GM12878 (cell line): ENCODE measurements around the gene PTPRN2. TPM values are rescaled to one million over a fixed set of nuclear protein-coding genes. Genes with fewer than 3 reads are reported as not detected.

ENCODE experiments used
- ATAC-seq: fragments of 200-7000 bp; cut with Tn5 transposase; 3 replicates; pipeline ENCODE4 v1.9.1; 2020; ENCODE audit warnings: mild to moderate bottlenecking, moderate library complexity
- BruUV-seq: library from RNA; stranded (reverse); fragments of 400-500 nt; replicated peaks from 2 replicates; lab custom pipeline; 2021; lab: Mats Ljungman, UMichigan
- CTCF ChIA-PET: fragments of 300-600 bp; sonication (Branson Sonifier 250); formaldehyde crosslinking; extraction: SDS; loops from one replicate; lab custom pipeline; 2021; ENCODE audit warnings: inconsistent platforms; lab: Yijun Ruan, JAX
- POLR2A ChIA-PET: fragments of 350-600 bp; formaldehyde crosslinking; extraction: SDS; loops from one replicate; lab custom pipeline; 2021; ENCODE audit warnings: inconsistent platforms; lab: Charles Lee
- RAD21 ChIA-PET: fragments of 300-600 bp; sonication (Branson Sonifier 250); formaldehyde crosslinking; loops from one replicate; lab custom pipeline; 2023; ENCODE audit warnings: antibody characterized with exemption; ENCODE audit not compliant: unreplicated experiment; lab: Charles Lee
- SMC1A ChIA-PET: fragments of 300-600 bp; sonication (Branson Sonifier 250); formaldehyde crosslinking; loops from one replicate; lab custom pipeline; 2023; ENCODE audit not compliant: unreplicated experiment, uncharacterized antibody; lab: Charles Lee
- DNase-seq: peaks from one replicate; pipeline ENCODE4 v3.0.0-alpha.2; 2011; ENCODE audit warnings: low read depth, low spot score
- FAIRE-seq: peaks from 3 replicates; lab custom pipeline; 2011; peaks lifted over from hg19 to GRCh38; lab: Jason Lieb, UNC
- H2AFZ ChIP-seq: 2 replicates; pipeline ENCODE4 v1.6.0; 2011; ENCODE audit warnings: low read depth, low read length, control low read depth; ENCODE audit not compliant: control insufficient read depth
- H3K27ac ChIP-seq: 2 replicates; pipeline ENCODE4 v1.5.1; 2011; ENCODE audit warnings: control low read depth; ENCODE audit not compliant: control insufficient read depth, insufficient read depth
- H3K27me3 ChIP-seq, 2 experiments: replicated peaks in 1 of 2; 2 replicates each; pipeline versions ENCODE4 v1.6.0 to v1.6.1; 2011; ENCODE audit warnings: low read length in 1 of 2; ENCODE audit not compliant: control insufficient read depth in 2 of 2, insufficient read depth in 2 of 2
- H3K36me3 ChIP-seq, 2 experiments: 2 replicates each; pipeline ENCODE4 v1.5.1; 2011; ENCODE audit warnings: low read length in 1 of 2; ENCODE audit not compliant: control insufficient read depth in 2 of 2, insufficient read depth in 2 of 2
- H3K4me1 ChIP-seq: 2 replicates; pipeline ENCODE4 v1.6.1; 2011; ENCODE audit warnings: mild to moderate bottlenecking, low read length, moderate library complexity, mixed read lengths; ENCODE audit not compliant: control insufficient read depth, insufficient read depth
- H3K4me2 ChIP-seq: 2 replicates; pipeline ENCODE4 v1.6.0; 2011; ENCODE audit warnings: control low read depth; ENCODE audit not compliant: control insufficient read depth, insufficient read depth
- H3K4me3 ChIP-seq: fragments of 200-600 bp; sonication (generic); 2 replicates; pipeline ENCODE4 v1.5.1; 2016
- H3K79me2 ChIP-seq: 2 replicates; pipeline ENCODE4 v1.6.0; 2011; ENCODE audit warnings: low read length; ENCODE audit not compliant: control insufficient read depth, insufficient read depth
- H3K9ac ChIP-seq: 2 replicates; pipeline ENCODE4 v1.8.0; 2011; ENCODE audit warnings: low read length, control low read depth, mixed read lengths; ENCODE audit not compliant: control insufficient read depth, insufficient read depth
- H3K9me3 ChIP-seq: replicated peaks from 3 replicates; pipeline ENCODE4 v1.5.1; 2011; ENCODE audit warnings: mild to moderate bottlenecking, low read length; ENCODE audit not compliant: control insufficient read depth, insufficient read depth
- H4K20me1 ChIP-seq: 2 replicates; pipeline ENCODE4 v1.6.0; 2011; ENCODE audit not compliant: control insufficient read depth, insufficient read depth
- EZH2 ChIP-seq: IDR thresholded peaks from 2 replicates; pipeline ENCODE4 v1.6.1; 2012; ENCODE audit warnings: low read depth, mild to moderate bottlenecking, control low read depth, inconsistent platforms, low read length, borderline replicate concordance; ENCODE audit not compliant: control insufficient read depth
- HDAC2 ChIP-seq: fragments of 200-600 bp; sonication (generic); IDR thresholded peaks from 2 replicates; pipeline ENCODE4 v1.6.1; 2017
- IKZF2 ChIP-seq, 2 experiments: fragments of 450-650 bp; IDR thresholded peaks; 2 replicates each; pipeline ENCODE4 v1.6.1; 2017; ENCODE audit warnings: mild to moderate bottlenecking in 2 of 2, moderate library complexity in 2 of 2
- JUNB ChIP-seq: IDR thresholded peaks from 2 replicates; pipeline ENCODE4 v1.6.1; 2016; ENCODE audit warnings: antibody characterized with exemption, mild to moderate bottlenecking
- YBX1 ChIP-seq: fragments of 450-650 bp; IDR thresholded peaks from 2 replicates; pipeline ENCODE4 v1.6.1; 2016; ENCODE audit warnings: antibody characterized with exemption
- WGBS: methylation state at CpG from one replicate; pipeline ENCODE4 v1.1.6; 2016; ENCODE audit warnings: low lambda C conversion rate; ENCODE audit not compliant: insufficient replicate concordance, insufficient coverage; ENCODE audit errors: missing lambda C conversion rate; 5-methylcytosine and 5-hydroxymethylcytosine counted together
- in situ Hi-C: fragments of 300-500 bp; cut with MboI; formaldehyde crosslinking; loops from 9 replicates; pipeline ENCODE4 v1.14.3; 2018; ENCODE audit warnings: mixed read lengths
- intact Hi-C: fragments of 100-400 bp; cut with micrococcal nuclease; formaldehyde crosslinking; loops from one replicate; pipeline ENCODE4 v1.14.2; 2022; ENCODE audit not compliant: unreplicated experiment
- polyA plus RNA-seq, 11 experiments: library from polyadenylated mRNA; depleted of rRNA in 4 of 11; unstranded in 6 of 11; stranded (reverse) in 5 of 11; fragments of >200 nt; fragmentation: Nextera tagmentation in 4 of 11; fragmentation: Illumina TruSeq in 1 of 11; extraction: Ambion mirVana in 4 of 11; extraction: Trizol in 1 of 11; gene quantifications; 1 replicate in 1 of 11; 2 replicates in 10 of 11; pipeline versions ENCODE4 v1.2.1 to v1.2.3, GENCODE V29; 2011 to 2016; ENCODE audit warnings: inconsistent platforms in 2 of 11, missing spikeins in 2 of 11, low read depth in 1 of 11
- total RNA-seq, 4 experiments: library from RNA; depleted of rRNA in 3 of 4; stranded (reverse); fragments of >200 nt in 3 of 4; fragmentation: Illumina TruSeq in 1 of 4; extraction: Trizol in 1 of 4; gene quantifications; 2 replicates each; pipeline versions ENCODE4 v1.2.1 to v1.2.3, GENCODE V29; 2013 to 2021
- TF ChIP-seq, protein P1 (sequence below): IDR thresholded peaks from 2 replicates; pipeline ENCODE4 v1.6.1; 2011; ENCODE audit warnings: borderline replicate concordance, low read depth, mild to moderate bottlenecking, moderate library complexity, low read length; ENCODE audit not compliant: insufficient read depth, poor library complexity, severe bottlenecking
- TF ChIP-seq, protein P2 (sequence below): fragments of 450-650 bp; IDR thresholded peaks from 2 replicates; pipeline ENCODE4 v1.6.1; 2017; ENCODE audit warnings: borderline replicate concordance
- TF ChIP-seq, protein P3 (sequence below): fragments of 450-650 bp; IDR thresholded peaks from 2 replicates; pipeline ENCODE4 v1.6.1; 2016; ENCODE audit warnings: mild to moderate bottlenecking
- TF ChIP-seq, protein P4 (sequence below): IDR thresholded peaks from 2 replicates; pipeline ENCODE4 v1.6.1; 2012; ENCODE audit warnings: low read length, inconsistent platforms
- TF ChIP-seq, protein P5 (sequence below): fragments of 450-650 bp; IDR thresholded peaks from 2 replicates; pipeline ENCODE4 v1.6.1; 2017; ENCODE audit warnings: mild to moderate bottlenecking, moderate library complexity

The PTPRN2 gene
- total and polyA plus RNA-seq, 10 of the 15 experiments (the other 5 are each of a cell fraction or from before 2014, with no cell fraction given): 5.4 TPM; not detected in 9

DNA sequence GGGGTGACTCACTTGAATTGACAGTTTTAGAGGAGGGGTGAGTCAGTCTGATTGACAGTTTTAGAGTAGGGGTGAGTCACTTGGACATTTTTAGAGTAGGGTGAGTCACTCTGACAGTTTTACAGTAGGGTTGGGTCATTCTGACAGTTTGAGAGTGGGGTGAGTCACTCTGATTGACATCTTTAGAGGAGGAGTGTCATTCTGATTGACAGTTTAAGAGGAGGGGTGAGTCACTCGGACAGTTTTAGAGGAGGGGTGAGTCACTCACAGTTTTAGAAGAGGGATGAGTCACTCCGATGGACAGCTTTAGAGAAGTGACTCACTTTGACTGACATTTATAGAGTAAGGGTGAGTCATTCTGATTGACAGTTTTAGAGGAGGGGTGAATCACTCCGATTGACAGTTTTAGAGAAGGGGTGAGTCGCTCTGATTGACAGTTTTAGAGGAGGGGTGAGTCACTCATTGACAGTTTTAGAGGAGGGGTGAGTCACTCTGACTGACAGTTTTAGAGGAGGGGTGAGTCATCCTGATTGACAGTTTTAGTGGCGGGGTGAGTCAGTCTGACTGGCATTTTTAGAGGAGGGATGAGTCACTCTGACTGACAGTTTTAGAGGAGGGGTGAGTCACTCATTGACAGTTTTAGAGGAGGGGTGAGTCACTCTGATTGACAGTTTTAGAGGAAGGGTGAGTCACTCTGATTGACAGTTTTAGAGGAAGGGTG, 655.0 kb downstream of the PTPRN2 start (continued):
- TF ChIP-seq, protein P1, sequence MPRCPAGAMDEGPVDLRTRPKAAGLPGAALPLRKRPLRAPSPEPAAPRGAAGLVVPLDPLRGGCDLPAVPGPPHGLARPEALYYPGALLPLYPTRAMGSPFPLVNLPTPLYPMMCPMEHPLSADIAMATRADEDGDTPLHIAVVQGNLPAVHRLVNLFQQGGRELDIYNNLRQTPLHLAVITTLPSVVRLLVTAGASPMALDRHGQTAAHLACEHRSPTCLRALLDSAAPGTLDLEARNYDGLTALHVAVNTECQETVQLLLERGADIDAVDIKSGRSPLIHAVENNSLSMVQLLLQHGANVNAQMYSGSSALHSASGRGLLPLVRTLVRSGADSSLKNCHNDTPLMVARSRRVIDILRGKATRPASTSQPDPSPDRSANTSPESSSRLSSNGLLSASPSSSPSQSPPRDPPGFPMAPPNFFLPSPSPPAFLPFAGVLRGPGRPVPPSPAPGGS: peak; percentile 77
- TF ChIP-seq IKZF2 (IDR thresholded peaks at IDR 0.05): no peak
- TF ChIP-seq, protein P2, sequence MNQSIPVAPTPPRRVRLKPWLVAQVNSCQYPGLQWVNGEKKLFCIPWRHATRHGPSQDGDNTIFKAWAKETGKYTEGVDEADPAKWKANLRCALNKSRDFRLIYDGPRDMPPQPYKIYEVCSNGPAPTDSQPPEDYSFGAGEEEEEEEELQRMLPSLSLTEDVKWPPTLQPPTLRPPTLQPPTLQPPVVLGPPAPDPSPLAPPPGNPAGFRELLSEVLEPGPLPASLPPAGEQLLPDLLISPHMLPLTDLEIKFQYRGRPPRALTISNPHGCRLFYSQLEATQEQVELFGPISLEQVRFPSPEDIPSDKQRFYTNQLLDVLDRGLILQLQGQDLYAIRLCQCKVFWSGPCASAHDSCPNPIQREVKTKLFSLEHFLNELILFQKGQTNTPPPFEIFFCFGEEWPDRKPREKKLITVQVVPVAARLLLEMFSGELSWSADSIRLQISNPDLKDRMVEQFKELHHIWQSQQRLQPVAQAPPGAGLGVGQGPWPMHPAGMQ: no peak
- TF ChIP-seq, protein P3, sequence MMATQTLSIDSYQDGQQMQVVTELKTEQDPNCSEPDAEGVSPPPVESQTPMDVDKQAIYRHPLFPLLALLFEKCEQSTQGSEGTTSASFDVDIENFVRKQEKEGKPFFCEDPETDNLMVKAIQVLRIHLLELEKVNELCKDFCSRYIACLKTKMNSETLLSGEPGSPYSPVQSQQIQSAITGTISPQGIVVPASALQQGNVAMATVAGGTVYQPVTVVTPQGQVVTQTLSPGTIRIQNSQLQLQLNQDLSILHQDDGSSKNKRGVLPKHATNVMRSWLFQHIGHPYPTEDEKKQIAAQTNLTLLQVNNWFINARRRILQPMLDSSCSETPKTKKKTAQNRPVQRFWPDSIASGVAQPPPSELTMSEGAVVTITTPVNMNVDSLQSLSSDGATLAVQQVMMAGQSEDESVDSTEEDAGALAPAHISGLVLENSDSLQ: 0 out of 2 replicates have a peak, but pooled peaks have one; percentile 27

DNA sequence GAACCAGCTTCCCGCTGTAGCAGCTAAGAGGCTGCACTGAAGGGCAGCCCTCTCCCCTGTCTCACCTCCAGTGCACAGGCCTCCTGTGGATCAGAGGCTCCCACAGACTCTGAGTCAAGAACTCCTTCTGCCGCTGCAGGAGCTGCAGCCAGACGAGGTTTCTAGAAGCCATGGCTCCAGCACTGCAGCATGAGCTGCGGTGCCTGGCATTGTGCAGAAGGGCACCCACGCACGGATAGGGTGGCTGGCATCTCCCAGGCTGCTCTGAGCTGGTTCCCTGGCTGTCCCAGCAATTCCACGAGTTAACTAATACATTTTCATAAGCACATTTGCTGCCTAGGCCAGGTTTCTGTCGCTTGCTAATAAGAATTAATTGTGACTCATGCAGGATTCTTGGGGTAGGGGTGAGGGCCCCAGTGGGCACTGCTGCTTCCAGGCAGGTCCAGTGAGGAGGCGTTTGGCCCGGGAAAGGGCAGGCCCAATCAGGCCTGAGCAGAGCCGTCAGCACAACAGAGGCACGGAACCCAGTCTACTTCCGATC, 656.6 kb downstream of the PTPRN2 start:
- H4K20me1 ChIP-seq: no peaks in the 10 kb centered on the region
- H3K4me3 ChIP-seq: no peak overlapping the region
- H3K79me2 ChIP-seq: no peaks in the 10 kb centered on the region
- no peaks in the 10 kb centered on the region for H3K36me3 ChIP-seq
- H2AFZ ChIP-seq: no peak overlapping the region
- no TSS peak for BruUV-seq
- RAD21 ChIA-PET: no interaction called here
- DNase-seq: no peak
- intact Hi-C loops: no loop called here
- H3K4me2 ChIP-seq: no peak overlapping the region
- SMC1A ChIA-PET: no interaction called here
- no peak overlapping the region for H3K27ac ChIP-seq
- no peak for ATAC-seq
- no peaks in the 10 kb centered on the region for H3K4me1 ChIP-seq
- CTCF ChIA-PET: no interaction called here
- WGBS: 33% methylated on average over 13 of the region's 13 CpGs
- no peak for FAIRE-seq
- H3K9me3 ChIP-seq: no peaks in the 10 kb centered on the region; the same call in 2 of the 3 replicates
- POLR2A ChIA-PET: no interaction called here
- H3K9ac ChIP-seq: no peak overlapping the region
- TF ChIP-seq, protein P4, sequence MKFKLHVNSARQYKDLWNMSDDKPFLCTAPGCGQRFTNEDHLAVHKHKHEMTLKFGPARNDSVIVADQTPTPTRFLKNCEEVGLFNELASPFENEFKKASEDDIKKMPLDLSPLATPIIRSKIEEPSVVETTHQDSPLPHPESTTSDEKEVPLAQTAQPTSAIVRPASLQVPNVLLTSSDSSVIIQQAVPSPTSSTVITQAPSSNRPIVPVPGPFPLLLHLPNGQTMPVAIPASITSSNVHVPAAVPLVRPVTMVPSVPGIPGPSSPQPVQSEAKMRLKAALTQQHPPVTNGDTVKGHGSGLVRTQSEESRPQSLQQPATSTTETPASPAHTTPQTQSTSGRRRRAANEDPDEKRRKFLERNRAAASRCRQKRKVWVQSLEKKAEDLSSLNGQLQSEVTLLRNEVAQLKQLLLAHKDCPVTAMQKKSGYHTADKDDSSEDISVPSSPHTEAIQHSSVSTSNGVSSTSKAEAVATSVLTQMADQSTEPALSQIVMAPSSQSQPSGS: no peak
- TF ChIP-seq JUNB (no peak), HDAC2 (no peak), EZH2 (no peak), YBX1 (no peak)
- TF ChIP-seq, protein P5, sequence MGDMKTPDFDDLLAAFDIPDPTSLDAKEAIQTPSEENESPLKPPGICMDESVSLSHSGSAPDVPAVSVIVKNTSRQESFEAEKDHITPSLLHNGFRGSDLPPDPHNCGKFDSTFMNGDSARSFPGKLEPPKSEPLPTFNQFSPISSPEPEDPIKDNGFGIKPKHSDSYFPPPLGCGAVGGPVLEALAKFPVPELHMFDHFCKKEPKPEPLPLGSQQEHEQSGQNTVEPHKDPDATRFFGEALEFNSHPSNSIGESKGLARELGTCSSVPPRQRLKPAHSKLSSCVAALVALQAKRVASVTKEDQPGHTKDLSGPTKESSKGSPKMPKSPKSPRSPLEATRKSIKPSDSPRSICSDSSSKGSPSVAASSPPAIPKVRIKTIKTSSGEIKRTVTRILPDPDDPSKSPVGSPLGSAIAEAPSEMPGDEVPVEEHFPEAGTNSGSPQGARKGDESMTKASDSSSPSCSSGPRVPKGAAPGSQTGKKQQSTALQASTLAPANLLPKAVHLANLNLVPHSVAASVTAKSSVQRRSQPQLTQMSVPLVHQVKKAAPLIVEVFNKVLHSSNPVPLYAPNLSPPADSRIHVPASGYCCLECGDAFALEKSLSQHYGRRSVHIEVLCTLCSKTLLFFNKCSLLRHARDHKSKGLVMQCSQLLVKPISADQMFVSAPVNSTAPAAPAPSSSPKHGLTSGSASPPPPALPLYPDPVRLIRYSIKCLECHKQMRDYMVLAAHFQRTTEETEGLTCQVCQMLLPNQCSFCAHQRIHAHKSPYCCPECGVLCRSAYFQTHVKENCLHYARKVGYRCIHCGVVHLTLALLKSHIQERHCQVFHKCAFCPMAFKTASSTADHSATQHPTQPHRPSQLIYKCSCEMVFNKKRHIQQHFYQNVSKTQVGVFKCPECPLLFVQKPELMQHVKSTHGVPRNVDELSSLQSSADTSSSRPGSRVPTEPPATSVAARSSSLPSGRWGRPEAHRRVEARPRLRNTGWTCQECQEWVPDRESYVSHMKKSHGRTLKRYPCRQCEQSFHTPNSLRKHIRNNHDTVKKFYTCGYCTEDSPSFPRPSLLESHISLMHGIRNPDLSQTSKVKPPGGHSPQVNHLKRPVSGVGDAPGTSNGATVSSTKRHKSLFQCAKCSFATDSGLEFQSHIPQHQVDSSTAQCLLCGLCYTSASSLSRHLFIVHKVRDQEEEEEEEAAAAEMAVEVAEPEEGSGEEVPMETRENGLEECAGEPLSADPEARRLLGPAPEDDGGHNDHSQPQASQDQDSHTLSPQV: no peak
- TF ChIP-seq, all 136 proteins: peak for 0
- H3K27me3 ChIP-seq: no peaks in the 10 kb centered on the region
- in situ Hi-C loops: no loop called here
